Erythroblast (primary cell): ENCODE results near the gene RPE65.
A peak's percentile ranks its signal among the peaks of the same experiment; 100 is the strongest.
"Not testable (repeated sequence)": the region's sequence is repeated elsewhere in the genome, so short reads cannot be mapped to it uniquely, and the experiment has no call there.

Source experiments
- DNase-seq, 2 experiments: peaks; one replicate each; lab custom pipeline; 2025; lab: John Stamatoyannopoulos, UW
- GATA1 ChIP-seq: IDR thresholded peaks from 2 replicates; pipeline ENCODE4 v1.6.1; 2011; ENCODE audit warnings: low read depth, mild to moderate bottlenecking, control low read depth, low read length, moderate library complexity
- POLR2A ChIP-seq: IDR thresholded peaks from 2 replicates; pipeline ENCODE4 v1.6.1; 2011; ENCODE audit warnings: mild to moderate bottlenecking, low read length

Gene RPE65

GRCh38 chr1:68433395-68433794, 16.4 kb downstream of the RPE65 start:
- no peak for DNase-seq
- TF ChIP-seq POLR2A, result no peak
- TF ChIP-seq GATA1, result no peak

- TF ChIP-seq GATA1 (no peak), POLR2A (no peak)
- no peak for DNase-seq
Observed at GRCh38 chr1:68431076-68431475, 18.7 kb downstream of the RPE65 start.

- DNase-seq, result no peak
- TF ChIP-seq GATA1, result no peak
- no peak for TF ChIP-seq POLR2A
Observed at GRCh38 chr1:68429233-68429808, 20.4 kb downstream of the RPE65 start.

- no peak for DNase-seq
- TF ChIP-seq GATA1 (no peak), POLR2A (no peak)
Observed at GRCh38 chr1:68426594-68426993, 23.2 kb downstream of the RPE65 start.

- no peak for DNase-seq
- TF ChIP-seq POLR2A (no peak), GATA1 (no peak)
Observed at GRCh38 chr1:68421350-68421749, 28.4 kb downstream of the RPE65 start.

- TF ChIP-seq POLR2A (no peak), GATA1 (no peak)
- no peak for DNase-seq
Observed at GRCh38 chr1:68409426-68409825, 40.3 kb downstream of the RPE65 start.

GRCh38 chr1:68401506-68401905, 48.2 kb downstream of the RPE65 start:
- TF ChIP-seq GATA1, result no peak
- TF ChIP-seq POLR2A, result no peak
- DNase-seq, result no peak

- not testable (repeated sequence) for DNase-seq
Observed at GRCh38 chr1:68395575-68395974, 54.2 kb downstream of the RPE65 start.

GRCh38 chr1:68392474-68392873, 57.3 kb downstream of the RPE65 start:
- not testable (repeated sequence) for DNase-seq

- DNase-seq, result not testable (repeated sequence)
Observed at GRCh38 chr1:68385798-68386524, 63.8 kb downstream of the RPE65 start.

GRCh38 chr1:68384872-68385411, 64.8 kb downstream of the RPE65 start:
- DNase-seq, result no peak
- TF ChIP-seq GATA1 (no peak), POLR2A (no peak)

GRCh38 chr1:68384321-68384813, 65.4 kb downstream of the RPE65 start:
- DNase-seq, result peak in 1 of 2 experiments; percentile 4
- no peak for TF ChIP-seq POLR2A
- TF ChIP-seq GATA1, result no peak

- no peak for TF ChIP-seq GATA1
- TF ChIP-seq POLR2A, result no peak
- DNase-seq, result no peak
Observed at GRCh38 chr1:68383092-68383491, 66.7 kb downstream of the RPE65 start.

GRCh38 chr1:68379085-68379478, 70.7 kb downstream of the RPE65 start:
- no peak for DNase-seq
- TF ChIP-seq GATA1, result no peak
- TF ChIP-seq POLR2A, result no peak
